OCI-LY1 (cell line): Measurements from ENCODE around the gene NXN.

Experiments
- CTCF ChIP-seq: fragments of 200-600 bp; sonication (generic), shearing (Covaris generic); IDR thresholded peaks from 2 replicates; pipeline ENCODE4 v1.5.1; 2017; ENCODE audit warnings: mild to moderate bottlenecking, antibody characterized with exemption, low read length, moderate library complexity, mixed read lengths
- EZH2 ChIP-seq: fragments of 200-600 bp; sonication (generic), shearing (Covaris generic); IDR thresholded peaks from 2 replicates; pipeline ENCODE4 v1.8.0; 2017; ENCODE audit warnings: borderline replicate concordance, mixed run types, mild to moderate bottlenecking, antibody characterized with exemption, low read length, moderate library complexity, mixed read lengths

GRCh38 chr17:824378-824777 is 155.2 kb downstream of the NXN start:
- TF ChIP-seq CTCF = no peak
- TF ChIP-seq EZH2 = no peak
